ENCODE data around the gene KRTAP19-4. TPM values are rescaled to one million over a fixed set of nuclear protein-coding genes. Genes with fewer than 3 reads are reported as not detected.

The KRTAP19-4 gene
- polyA plus RNA-seq, 3 donors = not detected

DNA sequence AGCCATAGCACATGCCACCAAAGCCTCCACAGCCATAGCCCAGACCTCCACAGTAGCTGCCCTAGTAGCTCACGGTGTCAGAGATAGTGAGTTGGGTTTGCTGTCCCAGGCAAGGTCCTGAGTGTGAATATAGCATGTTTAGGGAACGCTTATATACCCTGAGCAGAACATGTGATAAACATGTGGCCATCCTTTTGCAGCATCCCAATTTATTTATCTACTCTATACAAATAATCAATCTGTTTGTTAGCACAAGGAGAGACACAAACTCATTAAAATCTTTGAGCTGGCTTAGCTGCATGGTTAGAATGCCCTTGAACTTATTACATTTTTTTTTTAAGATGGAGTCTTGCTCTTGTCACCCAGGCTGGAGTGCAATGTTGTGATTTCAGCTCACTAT is 9.6 kb downstream of the KRTAP19-4 start, which contains the start of gene KRTAP19-2:
Gene KRTAP19-2, minus strand, starts transcription at position 101 of the 400 bp plus-strand sequence. Its CDS starts 88 bp downstream, at position 13.
- Mint-ChIP-seq H3K27ac (peak within 1 kb of the TSS in 1 of 7 donors; percentile 57), H3K4me3 (no peak within 1 kb of the TSS), H3K36me3 (no peaks in the 10 kb centered on the region), H3K4me1 (no peaks in the 10 kb centered on the region), H3K9me3 (peaks cover 3 to 27% (median 15%) of the 10 kb centered on the region in 7 donors), H3K27me3 (ENCODE audit: low read depth in 3 of 3) (peaks cover 0 to 1% (median 0%) of the 10 kb centered on the region in 3 donors)
- Histone ChIP-seq H4K20me1 (ENCODE audit: insufficient read depth, low read length) (no peaks in the 10 kb centered on the region), H3K27me3 (ENCODE audit: control insufficient read depth in 2 of 2, insufficient read depth in 2 of 2, low read length in 2 of 2) (no peaks in the 10 kb centered on the region), H2AFZ (ENCODE audit: insufficient read depth, low read depth, low read length, poor library complexity, severe bottlenecking) (no peak within 1 kb of the TSS), H3K4me2 (replicated peaks; ENCODE audit: extremely low read depth, low read length, poor library complexity, severe bottlenecking) (no peak within 1 kb of the TSS), H3K79me2 (ENCODE audit: insufficient read depth, low read length) (no peaks in the 10 kb centered on the region), H3K27ac (ENCODE audit: low read depth in 1 of 2, low read length in 2 of 2) (no peak within 1 kb of the TSS), H3K4me1 (ENCODE audit: control insufficient read depth in 1 of 2, insufficient read depth in 2 of 2, low read length in 2 of 2) (no peaks in the 10 kb centered on the region), H3K36me3 (replicated peaks in 1 of 2; ENCODE audit: control insufficient read depth in 1 of 2, insufficient read depth in 2 of 2, low read length in 2 of 2) (no peaks in the 10 kb centered on the region), H3K4me3 (replicated peaks in 1 of 3; ENCODE audit: low read depth in 2 of 3, low read length in 3 of 3) (no peak within 1 kb of the TSS), H3K9me3 (replicated peaks in 1 of 2; ENCODE audit: control insufficient read depth in 1 of 2, insufficient read depth in 1 of 2, low read length in 2 of 2) (peaks cover 19 to 22% of the 10 kb centered on the region in 2 donors), H3K9ac (ENCODE audit: insufficient read depth, low read length, poor library complexity, severe bottlenecking) (no peak within 1 kb of the TSS)
- no CpG with 5 or more reads among the region's 2 CpGs for WGBS (ENCODE audit: insufficient coverage)
- TF ChIP-seq, protein P1, sequence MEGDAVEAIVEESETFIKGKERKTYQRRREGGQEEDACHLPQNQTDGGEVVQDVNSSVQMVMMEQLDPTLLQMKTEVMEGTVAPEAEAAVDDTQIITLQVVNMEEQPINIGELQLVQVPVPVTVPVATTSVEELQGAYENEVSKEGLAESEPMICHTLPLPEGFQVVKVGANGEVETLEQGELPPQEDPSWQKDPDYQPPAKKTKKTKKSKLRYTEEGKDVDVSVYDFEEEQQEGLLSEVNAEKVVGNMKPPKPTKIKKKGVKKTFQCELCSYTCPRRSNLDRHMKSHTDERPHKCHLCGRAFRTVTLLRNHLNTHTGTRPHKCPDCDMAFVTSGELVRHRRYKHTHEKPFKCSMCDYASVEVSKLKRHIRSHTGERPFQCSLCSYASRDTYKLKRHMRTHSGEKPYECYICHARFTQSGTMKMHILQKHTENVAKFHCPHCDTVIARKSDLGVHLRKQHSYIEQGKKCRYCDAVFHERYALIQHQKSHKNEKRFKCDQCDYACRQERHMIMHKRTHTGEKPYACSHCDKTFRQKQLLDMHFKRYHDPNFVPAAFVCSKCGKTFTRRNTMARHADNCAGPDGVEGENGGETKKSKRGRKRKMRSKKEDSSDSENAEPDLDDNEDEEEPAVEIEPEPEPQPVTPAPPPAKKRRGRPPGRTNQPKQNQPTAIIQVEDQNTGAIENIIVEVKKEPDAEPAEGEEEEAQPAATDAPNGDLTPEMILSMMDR (IDR thresholded peaks at IDR 0.05) = no peak
- intact Hi-C loops (cut with micrococcal nuclease) = no loop called here
- DNase-seq = no peak

GRCh38 chr21:30486180-30486579 is 10.8 kb downstream of the KRTAP19-4 start:
- intact Hi-C loops (cut with micrococcal nuclease) = no loop called here
- Histone ChIP-seq H3K27ac (ENCODE audit: low read depth in 1 of 2, low read length in 2 of 2) (no peak overlapping the region), H4K20me1 (ENCODE audit: insufficient read depth, low read length) (no peaks in the 10 kb centered on the region), H3K4me3 (replicated peaks in 1 of 3; ENCODE audit: low read depth in 2 of 3, low read length in 3 of 3) (no peak overlapping the region), H3K4me1 (ENCODE audit: control insufficient read depth in 1 of 2, insufficient read depth in 2 of 2, low read length in 2 of 2) (no peaks in the 10 kb centered on the region), H3K4me2 (replicated peaks; ENCODE audit: extremely low read depth, low read length, poor library complexity, severe bottlenecking) (no peak overlapping the region), H2AFZ (ENCODE audit: insufficient read depth, low read depth, low read length, poor library complexity, severe bottlenecking) (no peak overlapping the region), H3K9me3 (replicated peaks in 1 of 2; ENCODE audit: control insufficient read depth in 1 of 2, insufficient read depth in 1 of 2, low read length in 2 of 2) (peaks cover 19 to 22% of the 10 kb centered on the region in 2 donors), H3K79me2 (ENCODE audit: insufficient read depth, low read length) (no peaks in the 10 kb centered on the region), H3K36me3 (replicated peaks in 1 of 2; ENCODE audit: control insufficient read depth in 1 of 2, insufficient read depth in 2 of 2, low read length in 2 of 2) (no peaks in the 10 kb centered on the region), H3K9ac (ENCODE audit: insufficient read depth, low read length, poor library complexity, severe bottlenecking) (no peak overlapping the region), H3K27me3 (ENCODE audit: control insufficient read depth in 2 of 2, insufficient read depth in 2 of 2, low read length in 2 of 2) (no peaks in the 10 kb centered on the region)
- TF ChIP-seq, protein P1 (IDR thresholded peaks at IDR 0.05) = no peak
- no peak overlapping the region for H3K27ac Mint-ChIP-seq
- H3K36me3 Mint-ChIP-seq = no peaks in the 10 kb centered on the region
- no peaks in the 10 kb centered on the region for H3K4me1 Mint-ChIP-seq
- peaks cover 3 to 24% (median 15%) of the 10 kb centered on the region in 7 donors for H3K9me3 Mint-ChIP-seq
- H3K27me3 Mint-ChIP-seq (ENCODE audit: low read depth in 3 of 3) = no peaks in the 10 kb centered on the region
- no peak overlapping the region for H3K4me3 Mint-ChIP-seq
- no peak for DNase-seq
- WGBS (ENCODE audit: insufficient coverage) = 67% methylated on average over 2 of the region's 2 CpGs

Measured in CD14-positive monocyte (primary cell).